NK-92 treated with Interleukin-12 subunit alpha and Interleukin-12 subunit beta, amount 100 ng/mL, for 24 hours (cell line): ENCODE measurements around the gene TMEM14C.

Experiments used
- DNase-seq: peaks from one replicate; lab custom pipeline; 2025; lab: John Stamatoyannopoulos, UW

The TMEM14C gene

GRCh38 chr6:10759884-10760329 lies 37.0 kb downstream of the TMEM14C start:
- DNase-seq = no peak

- no peak for DNase-seq
Observed at GRCh38 chr6:10763006-10763405, 40.1 kb downstream of the TMEM14C start.

GRCh38 chr6:10769419-10769818 lies 46.5 kb downstream of the TMEM14C start:
- no peak for DNase-seq

- no peak for DNase-seq
Observed at GRCh38 chr6:10771371-10771894, 48.6 kb downstream of the TMEM14C start.

GRCh38 chr6:10778230-10778629 lies 55.4 kb downstream of the TMEM14C start:
- DNase-seq = no peak

GRCh38 chr6:10779076-10779475 lies 56.2 kb downstream of the TMEM14C start:
- DNase-seq = no peak
